22Rv1 (cell line): ENCODE data around the gene RNF215.

Experiments used
- CTCF ChIP-seq: fragments of 450-650 bp; IDR thresholded peaks from 2 replicates; pipeline ENCODE4 v1.5.1; 2017; ENCODE audit warnings: mild to moderate bottlenecking
- ZFX ChIP-seq: fragments of 450-650 bp; IDR thresholded peaks from 2 replicates; pipeline ENCODE4 v1.6.1; 2017; ENCODE audit warnings: antibody characterized with exemption, borderline replicate concordance

GRCh38 chr22:30413001-30413400, 25.8 kb upstream of the RNF215 start:
- TF ChIP-seq CTCF (no peak), ZFX (no peak)
